Skeletal muscle cell (primary cell): Measurements from ENCODE around the gene JAKMIP3.

Source experiments
- DNase-seq: peaks from one replicate; pipeline ENCODE4 v3.0.0-alpha.2; 2010; ENCODE audit warnings: low read depth
- H3K4me3 ChIP-seq: 2 replicates; pipeline ENCODE4 v1.5.1; 2011; ENCODE audit warnings: low read depth, mild to moderate bottlenecking, control low read depth, low read length, moderate library complexity

JAKMIP3 gene

DNA sequence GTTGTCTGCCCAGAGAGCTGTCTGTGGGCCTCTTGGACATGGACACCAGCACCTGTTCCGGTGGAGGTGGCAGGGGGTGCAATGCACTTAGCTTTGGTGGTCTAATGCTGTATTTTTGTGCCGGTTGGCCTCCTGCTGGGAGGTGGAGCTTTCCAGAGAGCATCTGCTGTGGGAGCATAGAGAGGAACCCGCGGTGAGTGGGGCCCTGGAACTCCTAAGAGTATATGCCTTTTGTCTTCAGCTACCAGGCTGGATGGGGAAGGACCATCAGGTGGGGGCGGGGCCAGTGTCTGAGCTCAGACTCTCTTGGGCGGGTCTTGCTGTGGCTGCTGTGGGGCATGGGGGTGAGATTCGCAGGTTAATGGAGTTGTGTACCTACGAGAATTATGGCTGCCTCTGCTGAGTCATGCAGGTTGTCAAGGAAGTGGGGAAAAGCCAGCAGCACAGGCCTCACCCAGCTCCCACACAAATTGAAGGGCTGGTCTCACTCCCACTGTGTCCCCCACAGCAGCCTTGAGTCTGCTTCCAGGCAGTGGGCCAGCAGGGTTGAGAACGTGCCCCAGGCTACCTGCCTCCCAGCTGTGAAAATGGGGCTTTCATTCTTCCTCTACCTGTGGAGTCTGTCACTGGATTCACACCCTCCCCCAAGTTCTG, 29.0 kb downstream of the JAKMIP3 start:
- no peak overlapping the region for H3K4me3 ChIP-seq
- DNase-seq = no peak

DNA sequence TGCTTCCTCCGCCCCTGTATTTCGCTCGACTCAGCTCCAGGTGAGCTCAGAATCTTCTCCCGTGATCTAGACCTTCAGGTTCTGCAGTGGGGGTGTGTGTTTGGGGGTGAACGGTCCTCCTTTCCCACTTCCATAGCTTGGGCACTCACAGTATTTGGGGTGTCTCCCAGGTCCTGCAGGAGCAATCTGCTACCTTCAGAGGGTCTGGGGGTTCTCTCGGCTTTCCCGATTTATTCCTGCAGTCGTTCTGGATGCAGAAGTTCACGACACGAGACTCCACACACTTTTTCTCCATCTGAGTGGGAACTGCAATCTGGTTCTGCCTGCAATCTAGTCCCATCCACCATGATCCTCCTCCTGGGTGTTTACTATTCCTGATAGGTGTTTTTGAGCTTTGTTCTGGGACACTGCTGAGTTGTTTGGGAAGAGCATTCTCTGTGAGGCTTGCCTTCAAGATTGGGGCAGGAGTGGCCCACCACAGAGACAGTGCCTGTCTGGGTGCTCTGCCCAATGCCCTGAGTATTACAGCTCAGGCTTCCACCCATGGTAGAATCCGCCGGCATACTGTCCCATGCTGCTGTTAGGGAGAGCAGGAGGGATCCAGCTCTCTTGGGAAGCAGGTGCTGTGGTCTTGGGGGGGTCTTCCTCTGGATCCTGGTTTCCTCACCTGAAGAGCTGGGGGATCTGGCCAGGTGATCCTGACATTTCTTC, 29.8 kb downstream of the JAKMIP3 start:
- no peak overlapping the region for H3K4me3 ChIP-seq
- no peak for DNase-seq

DNA sequence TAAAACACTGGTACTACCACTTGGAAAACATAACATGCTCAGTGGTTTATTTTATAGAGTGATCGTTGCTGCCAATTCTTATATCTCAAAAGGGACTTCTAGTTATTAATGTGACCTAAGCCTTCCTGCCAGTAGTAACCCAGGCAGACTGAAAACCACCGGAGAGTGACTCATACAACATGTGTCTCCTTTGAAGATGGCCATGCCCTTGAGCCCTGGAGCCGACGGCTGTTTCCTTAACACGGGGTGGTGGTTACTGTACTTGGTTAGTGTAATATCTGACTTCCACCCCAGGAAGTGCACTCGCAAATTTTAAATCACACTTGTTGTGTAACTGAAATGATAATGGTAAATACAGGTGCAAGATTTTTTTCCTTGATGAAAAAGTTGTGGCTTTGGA, 30.5 kb downstream of the JAKMIP3 start:
- H3K4me3 ChIP-seq = no peak overlapping the region
- no peak for DNase-seq

DNA sequence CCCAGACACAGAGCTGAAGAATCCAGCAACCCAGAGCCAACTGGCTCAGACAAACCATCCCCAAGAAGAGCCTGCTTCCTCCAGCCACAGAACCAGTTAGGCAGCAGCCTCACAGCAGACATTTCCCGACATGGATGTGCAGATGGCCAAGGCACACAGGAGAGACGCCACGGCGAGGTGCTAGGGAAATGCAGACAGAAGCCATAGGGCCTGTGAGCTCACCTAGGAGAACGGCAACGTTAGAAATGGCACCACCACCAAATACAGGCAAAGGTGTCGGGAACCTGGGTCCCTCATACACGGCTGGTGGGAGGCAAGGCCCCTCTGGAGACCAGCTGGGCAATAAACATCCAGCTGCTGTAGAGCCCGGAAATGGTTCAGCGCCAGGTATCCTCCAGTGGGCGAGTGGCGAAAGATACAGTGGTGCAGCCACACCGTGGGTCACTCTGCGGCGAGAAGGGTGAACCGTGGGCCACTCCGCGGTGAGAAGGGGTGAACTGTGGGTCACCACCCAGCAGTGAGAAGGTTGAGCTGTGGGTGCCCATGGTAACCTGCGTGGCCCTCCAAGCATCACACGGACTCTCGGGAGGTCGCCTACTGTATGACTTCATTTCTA, 31.2 kb downstream of the JAKMIP3 start:
- DNase-seq = no peak
- H3K4me3 ChIP-seq = no peak overlapping the region

DNA sequence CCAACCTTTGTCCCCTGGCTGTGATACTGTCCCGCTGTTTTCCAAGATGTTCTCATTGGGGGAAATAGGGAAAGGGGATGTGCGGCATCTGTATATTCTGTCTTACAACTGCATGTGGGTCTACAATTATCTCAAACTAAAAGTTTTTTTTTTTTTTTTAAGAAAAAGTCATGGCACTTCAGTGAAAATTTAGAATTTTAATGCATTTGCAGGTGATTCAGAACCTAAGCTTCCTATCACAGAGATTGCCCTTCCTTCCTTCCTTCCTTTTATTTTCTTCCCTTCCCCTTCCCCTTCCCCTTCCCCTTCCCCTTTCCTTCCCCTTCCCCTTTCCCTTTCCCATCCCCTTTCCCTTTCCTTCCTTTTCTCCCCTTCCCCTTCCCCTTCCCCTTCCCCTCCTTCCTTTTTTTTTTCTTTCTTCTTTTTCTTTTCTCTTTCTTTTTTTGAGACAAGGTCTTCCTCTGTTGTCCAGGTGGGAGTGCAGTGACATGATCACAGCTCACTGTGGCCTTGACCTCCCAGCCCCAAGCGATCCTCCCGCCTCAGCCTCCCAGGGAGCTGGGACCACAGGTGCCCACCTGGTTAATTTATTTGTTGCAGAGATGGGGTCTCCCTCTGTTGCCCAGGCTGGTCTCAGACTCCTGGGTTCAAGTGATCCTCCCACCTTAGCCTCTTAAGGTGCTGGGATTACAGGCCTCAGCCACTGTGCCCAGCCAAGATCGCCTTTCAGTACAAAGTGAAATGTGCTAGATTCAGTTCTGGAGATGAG, 32.0 kb downstream of the JAKMIP3 start:
- DNase-seq = no peak
- no peak overlapping the region for H3K4me3 ChIP-seq

DNA sequence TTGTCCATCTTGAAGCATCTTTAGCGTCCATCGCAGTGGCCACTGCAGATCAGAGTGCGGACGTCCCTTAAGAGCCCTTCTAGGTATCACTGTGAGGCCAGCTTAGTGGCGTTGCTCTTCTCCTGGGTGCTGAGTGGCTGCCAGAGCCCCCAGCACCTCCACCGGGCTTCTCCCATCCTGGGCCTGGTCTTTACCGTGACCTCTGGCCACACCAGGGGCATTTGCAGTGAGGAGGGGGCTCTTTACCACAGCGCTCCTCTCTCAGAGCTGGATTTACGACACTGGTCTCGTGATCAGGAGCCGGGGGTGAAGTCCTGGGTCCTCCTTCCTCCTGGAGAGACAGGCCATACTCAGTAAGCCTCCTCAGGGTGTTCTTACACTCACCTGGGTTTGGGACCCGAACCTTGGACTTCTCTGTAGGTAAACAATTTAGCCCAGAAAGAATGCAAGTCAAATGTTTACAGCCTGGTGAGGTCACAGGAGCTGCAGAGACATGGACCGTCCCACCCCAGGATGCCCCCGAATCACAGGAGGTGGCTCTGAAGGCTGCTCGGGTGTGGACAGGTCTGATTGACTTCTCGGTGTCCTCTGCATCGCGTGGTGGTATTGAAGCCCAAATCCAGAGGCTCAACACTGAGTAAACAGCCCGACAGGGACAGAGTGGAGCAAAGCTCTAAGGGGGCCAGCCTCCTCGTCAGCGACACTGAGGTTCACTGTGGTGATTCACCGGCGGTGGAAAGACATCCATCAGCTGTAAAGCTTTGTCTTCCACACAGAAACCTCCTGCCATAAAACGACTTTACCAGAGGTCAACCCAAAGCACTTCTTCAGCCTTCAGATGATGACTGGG, 33.0 kb downstream of the JAKMIP3 start:
- H3K4me3 ChIP-seq = no peak overlapping the region
- DNase-seq = no peak

DNA sequence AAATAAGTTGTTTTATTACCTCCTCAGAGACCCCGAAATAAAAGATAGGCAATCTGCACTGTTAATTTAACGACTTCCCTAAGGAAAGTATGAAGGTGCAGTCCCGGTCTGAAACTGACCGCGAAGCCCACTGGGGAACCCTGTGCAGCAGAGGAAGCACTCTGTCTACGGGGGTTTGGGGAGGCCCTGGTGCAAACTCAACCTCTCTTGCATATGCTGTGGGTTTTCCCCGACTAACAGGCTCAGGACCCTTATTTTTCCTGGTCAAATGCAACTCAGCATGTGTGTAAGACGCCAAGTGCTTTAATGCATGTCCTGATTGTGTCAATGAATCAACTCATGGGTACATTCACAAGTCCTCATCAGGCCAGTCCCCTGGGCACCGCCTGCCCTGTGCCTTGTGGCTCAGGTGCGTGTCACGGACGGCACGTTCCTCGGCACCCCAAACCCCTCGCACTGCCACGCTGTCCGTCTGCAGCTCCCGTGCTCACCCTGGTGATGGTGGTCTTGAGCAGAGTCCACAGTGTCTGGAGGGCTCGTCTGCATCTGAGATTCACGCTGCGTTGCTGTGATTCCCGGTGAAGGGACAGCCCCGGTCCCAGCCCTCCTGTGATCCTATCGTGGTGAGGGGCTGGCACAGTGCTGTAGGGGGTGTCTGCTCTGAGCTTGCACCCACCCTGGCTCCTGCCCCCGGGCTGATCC, 33.8 kb downstream of the JAKMIP3 start:
- no peak for DNase-seq
- no peak overlapping the region for H3K4me3 ChIP-seq

DNA sequence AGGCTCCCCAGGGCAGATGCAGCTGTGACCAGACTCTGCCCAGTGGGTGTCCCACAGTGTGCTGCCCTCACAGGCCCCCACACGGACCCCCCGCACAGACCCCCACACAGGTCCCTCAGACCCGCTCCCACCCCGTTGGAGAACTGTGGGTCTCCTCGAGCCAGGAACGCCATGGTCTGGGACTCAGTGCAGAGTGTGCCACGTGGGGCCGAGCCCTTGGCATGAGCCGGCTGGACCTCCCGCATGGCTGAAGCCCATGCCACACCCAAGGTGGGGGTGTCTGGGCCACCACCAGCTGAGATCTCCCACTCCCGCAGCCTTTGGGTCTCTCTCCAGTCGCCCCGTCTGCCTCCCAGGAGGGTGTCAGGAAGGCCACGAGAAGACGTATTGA, 34.3 kb downstream of the JAKMIP3 start:
- no peak overlapping the region for H3K4me3 ChIP-seq
- DNase-seq = no peak

DNA sequence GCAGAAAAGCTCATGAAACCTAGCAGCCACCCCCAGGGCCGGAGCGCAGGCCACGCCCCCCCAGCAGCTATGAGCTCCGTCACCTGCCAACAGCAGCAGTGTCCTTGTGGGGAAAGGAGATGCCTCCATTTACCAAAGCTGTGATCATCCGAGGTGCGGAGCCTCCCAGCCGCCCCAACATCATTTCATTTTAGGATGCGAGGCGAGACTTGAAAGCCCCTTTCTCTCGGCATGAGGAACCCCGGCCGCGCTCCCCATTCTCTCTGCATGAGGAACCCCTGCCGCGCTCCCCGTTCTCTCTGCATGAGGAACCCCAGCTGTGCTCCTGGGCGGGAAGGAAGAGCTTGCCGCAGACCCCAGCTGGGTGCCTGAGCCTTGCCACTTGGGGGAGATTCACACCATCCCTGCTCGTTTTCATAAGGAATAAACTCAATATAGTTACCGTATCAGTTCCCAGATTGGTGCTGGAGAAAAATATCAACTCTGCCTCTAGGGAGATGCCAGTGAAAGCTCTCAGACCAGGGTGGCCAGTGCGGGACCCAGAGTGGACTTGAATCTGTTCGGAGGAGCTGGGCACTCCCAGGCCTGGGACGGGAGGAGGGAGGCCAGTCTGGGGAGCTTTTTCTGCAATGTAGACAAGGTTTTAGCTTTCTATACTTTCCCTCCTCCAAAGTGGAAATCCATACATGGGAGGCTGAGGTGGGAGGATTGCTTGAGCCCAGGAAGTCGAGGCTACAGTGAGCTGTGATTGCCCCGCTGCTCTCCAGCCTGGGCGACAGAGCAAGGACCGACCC, 35.0 kb downstream of the JAKMIP3 start:
- no peak for DNase-seq
- H3K4me3 ChIP-seq = no peak overlapping the region

DNA sequence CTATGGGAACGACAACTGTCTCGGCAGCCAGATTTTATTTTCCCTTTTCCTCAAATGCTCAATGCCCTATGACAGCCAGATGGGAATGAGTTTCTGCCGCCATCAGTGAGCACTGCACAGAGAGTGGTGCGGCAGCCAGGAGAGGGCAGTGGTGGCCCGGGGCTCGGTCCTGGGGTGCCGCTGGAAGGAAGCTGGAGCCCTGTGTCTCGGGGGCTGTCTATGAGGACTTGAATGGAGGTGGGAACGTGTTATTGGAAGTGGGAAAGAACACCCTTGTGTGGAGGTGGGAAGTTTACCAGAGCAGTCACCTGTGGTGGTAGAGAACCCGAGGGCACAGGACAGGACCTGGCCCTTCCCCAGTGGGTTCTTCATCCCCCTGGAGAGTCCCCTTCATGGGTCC, 35.8 kb downstream of the JAKMIP3 start:
- no peak for DNase-seq
- no peak overlapping the region for H3K4me3 ChIP-seq

DNA sequence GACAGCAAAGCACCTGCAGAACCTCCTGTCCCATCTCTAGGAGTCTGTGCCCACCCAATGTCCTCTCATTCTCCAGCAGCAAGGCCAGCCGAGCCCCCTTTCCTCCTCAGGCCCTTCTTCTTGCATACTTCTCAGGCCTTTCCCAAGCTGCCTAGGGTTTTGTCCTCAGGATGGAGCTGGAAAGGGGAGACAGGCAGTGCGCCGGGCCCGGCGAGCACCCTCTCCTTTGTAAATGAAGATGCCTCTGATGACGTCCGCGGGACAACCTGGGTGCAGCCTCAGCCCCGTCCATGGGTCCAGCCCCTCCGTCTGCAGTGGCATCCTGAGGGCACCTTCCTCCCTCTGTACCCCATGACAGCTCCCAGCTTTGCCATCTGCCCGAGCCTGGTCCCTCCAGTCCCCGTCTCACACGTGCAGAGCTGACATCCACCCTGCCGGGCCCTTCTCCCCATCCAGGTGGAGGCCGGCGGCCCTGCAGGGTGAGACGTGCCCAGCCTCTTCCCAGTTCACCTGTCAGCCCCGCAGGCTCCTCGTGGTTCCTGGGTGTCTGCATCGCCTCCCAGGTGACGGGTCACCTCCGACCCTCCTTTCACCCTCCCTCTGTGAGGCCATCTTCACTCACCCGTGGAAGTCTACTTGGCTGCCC, 36.4 kb downstream of the JAKMIP3 start:
- H3K4me3 ChIP-seq = no peak overlapping the region
- DNase-seq = no peak

DNA sequence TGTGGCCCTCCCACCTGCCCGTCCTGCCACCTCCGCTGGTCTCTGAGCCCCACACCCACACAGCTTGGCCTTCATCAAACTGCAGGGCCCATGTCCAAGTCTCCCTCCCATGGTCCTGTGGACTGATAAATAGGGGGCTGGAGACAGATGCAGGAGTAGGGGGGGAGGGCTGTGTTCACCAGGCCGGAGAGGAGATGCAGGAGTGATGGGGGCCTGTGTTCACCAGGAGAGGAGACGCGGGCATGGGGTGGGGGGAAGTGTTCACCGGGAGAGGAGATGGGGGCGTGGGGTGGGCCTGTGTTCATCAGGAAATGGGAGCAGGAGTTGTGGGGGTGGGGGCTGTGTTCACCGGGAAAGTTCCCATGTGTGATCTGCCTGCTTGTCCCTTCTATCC, 37.0 kb downstream of the JAKMIP3 start:
- no peak for DNase-seq
- H3K4me3 ChIP-seq = no peak overlapping the region

DNA sequence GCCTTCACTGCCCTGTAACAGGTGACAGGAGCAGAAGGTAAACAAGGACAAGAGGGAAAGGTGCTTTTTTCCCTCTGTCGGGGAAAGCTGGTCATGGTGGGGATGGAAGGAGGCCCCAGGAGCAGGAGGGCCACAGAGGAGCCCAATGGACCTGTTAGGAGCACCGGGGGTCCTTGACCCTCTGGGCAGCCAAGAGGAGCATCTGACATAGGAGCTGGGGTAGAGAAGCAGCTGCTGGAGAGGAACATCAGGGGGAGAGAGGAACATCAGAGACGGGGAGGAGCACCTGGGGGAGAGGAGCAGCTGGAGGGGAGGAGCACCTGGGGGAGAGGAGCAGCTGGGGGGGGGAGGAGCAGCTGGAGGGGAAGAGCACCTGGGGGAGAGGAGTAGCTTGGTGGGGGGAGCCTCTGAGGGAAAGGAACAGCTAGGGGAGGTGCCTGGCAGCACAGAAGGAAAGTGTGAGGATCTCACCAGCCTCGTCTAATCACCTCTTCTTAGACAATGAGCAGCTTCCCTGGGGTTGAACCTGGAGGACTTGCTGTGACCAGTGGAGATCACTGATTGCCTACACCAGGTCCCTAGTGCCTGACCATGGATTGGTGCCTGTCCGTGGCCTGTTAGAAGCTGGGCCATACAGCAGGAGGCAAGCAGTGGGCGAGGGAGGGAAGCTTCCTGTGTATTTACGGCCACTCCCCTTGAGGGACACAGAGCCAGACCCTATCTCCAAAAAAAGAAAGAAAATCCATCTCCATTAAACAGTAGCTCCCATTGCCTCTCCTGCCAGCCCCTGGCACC, 37.6 kb downstream of the JAKMIP3 start:
- H3K4me3 ChIP-seq = no peak overlapping the region
- DNase-seq = no peak

DNA sequence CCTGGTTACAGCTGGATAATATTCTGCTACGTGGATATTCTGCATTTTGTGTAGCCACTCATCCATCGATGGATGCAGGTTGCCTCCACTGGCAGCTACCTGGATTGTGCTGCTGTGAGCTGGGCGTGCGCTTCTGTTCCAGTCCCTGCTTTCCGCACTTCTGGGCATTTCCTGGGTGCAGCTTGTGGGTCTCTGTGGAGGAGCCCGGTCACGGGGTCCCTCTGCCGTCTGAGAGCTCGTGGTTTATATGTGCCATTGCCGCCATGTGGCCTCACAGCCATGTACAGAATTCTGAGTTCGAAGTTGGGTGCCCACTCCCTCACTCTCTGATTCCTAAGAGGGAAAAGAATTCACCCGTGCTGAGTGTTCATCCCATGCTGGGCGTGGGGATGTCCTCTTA, 38.3 kb downstream of the JAKMIP3 start:
- no peak for DNase-seq
- no peak overlapping the region for H3K4me3 ChIP-seq

DNA sequence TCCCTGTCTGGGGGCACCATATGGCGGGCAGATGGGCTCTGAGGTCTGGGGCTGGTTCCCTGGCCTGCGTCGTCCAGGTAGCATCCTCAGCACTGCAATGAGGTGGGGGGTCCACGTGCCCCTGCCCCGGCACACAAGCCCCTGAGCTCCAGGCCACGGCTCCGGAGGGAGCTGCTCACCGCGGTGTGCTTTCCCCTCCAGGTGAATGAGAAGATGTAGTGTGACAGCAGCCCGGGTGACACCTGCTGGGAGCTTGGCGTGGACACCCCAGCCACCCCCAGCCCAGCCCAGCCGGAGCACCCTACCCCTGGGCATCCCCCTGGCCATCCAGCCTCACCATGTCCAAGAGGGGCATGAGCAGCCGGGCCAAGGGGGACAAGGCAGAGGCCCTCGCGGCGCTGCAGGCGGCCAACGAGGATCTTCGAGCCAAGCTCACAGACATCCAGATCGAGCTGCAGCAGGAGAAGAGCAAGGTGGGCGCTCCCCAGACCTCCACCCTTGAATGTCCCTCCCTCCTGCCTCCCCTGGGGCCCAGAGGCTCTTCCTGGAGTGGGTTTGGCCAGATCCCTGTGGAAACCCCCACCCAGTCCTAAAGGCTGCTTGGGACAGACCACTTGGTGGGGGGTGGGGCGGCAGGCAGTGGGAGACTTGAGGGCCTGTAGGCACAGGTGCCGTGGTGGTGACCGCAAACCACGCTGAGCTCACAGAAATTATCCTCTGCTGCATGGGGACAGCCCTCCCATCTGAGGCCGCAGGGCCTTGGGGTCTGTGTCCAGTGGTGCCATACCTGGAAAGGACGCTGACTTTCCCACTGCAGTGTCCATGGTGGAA, 38.9 kb downstream of the JAKMIP3 start:
- no peak for DNase-seq
- no peak overlapping the region for H3K4me3 ChIP-seq
